HG02852 (cell line): ENCODE results near the gene OR1J2.

Source experiments
- ATAC-seq: cut with Tn5 transposase; IDR thresholded peaks from one replicate; pipeline ENCODE4 v1.9.1; 2021; ENCODE audit warnings: mild to moderate bottlenecking, moderate library complexity; ENCODE audit not compliant: unreplicated experiment

The OR1J2 gene

GRCh38 chr9:122546196-122546595, 35.6 kb downstream of the OR1J2 start:
- ATAC-seq: no peak

- no peak for ATAC-seq
Observed at GRCh38 chr9:122551371-122551770, 40.8 kb downstream of the OR1J2 start.

- no peak for ATAC-seq
Observed at GRCh38 chr9:122552812-122553211, 42.2 kb downstream of the OR1J2 start, which contains the start of gene OR1N2. Gene OR1N2, plus strand, starts transcription at chr9:122553112. Its CDS starts 100 bp downstream, at chr9:122553212.
